HCT116 (cell line): ENCODE measurements around the gene MAL. TPM values are rescaled to one million over a fixed set of nuclear protein-coding genes. Genes with fewer than 3 reads are reported as not detected.

Source experiments
- ATAC-seq: fragments of 200-7000 bp; cut with Tn5 transposase; 2 replicates; pipeline ENCODE4 v1.9.1; 2020; ENCODE audit warnings: mild to moderate bottlenecking, moderate library complexity
- BruUV-seq: library from RNA; stranded (reverse); fragments of 400-500 nt; replicated peaks from 2 replicates; lab custom pipeline; 2021; lab: Mats Ljungman, UMichigan
- CTCF ChIA-PET: fragments of 300-600 bp; sonication (Branson Sonifier 250); formaldehyde crosslinking; loops from one replicate; lab custom pipeline; 2021; ENCODE audit warnings: antibody characterized with exemption; lab: Charles Lee
- POLR2A ChIA-PET: fragments of 300-600, 350-600 bp; sonication (Branson Sonifier 250); formaldehyde crosslinking; loops from one replicate; lab custom pipeline; 2021; ENCODE audit warnings: antibody characterized with exemption; lab: Charles Lee
- RAD21 ChIA-PET, 2 experiments: fragments of 300-600 bp; sonication (Branson Sonifier 250); formaldehyde crosslinking; loops; one replicate each; lab custom pipeline; 2023; ENCODE audit warnings: low total read pairs in 2 of 2; ENCODE audit not compliant: uncharacterized antibody in 2 of 2, unreplicated experiment in 2 of 2, low non-redundant PET in 1 of 2; lab: Charles Lee
- DNase-seq: peaks from one replicate; pipeline ENCODE4 v3.0.0-alpha.2; 2010; ENCODE audit warnings: low read depth, low spot score
- H2AFZ ChIP-seq: fragments of 200-600 bp; shearing (Covaris generic), sonication (generic); 2 replicates; pipeline ENCODE4 v1.6.1; 2017; ENCODE audit warnings: low read depth, mixed run types, mixed read lengths, antibody characterized with exemption, low read length; ENCODE audit not compliant: poor library complexity, severe bottlenecking
- H3K27ac ChIP-seq: 2 replicates; pipeline ENCODE4 v1.5.1; 2012; ENCODE audit warnings: low read depth, low read length
- H3K27me3 ChIP-seq: fragments of 200-600 bp; sonication (generic); 2 replicates; pipeline ENCODE4 v1.6.1; 2016; ENCODE audit warnings: mixed run types, low read length, mixed read lengths; ENCODE audit not compliant: insufficient read depth
- H3K36me3 ChIP-seq, 2 experiments: fragments of 200-500 bp in 1 of 2; fragments of 200-600 bp in 1 of 2; sonication (Bioruptor generic) in 1 of 2; sonication (generic) in 1 of 2; 2 replicates each; pipeline versions ENCODE4 v1.5.1 to v1.6.1; 2014 to 2016; ENCODE audit warnings: low read length in 2 of 2, inconsistent platforms in 1 of 2, mixed read lengths in 1 of 2, mixed run types in 1 of 2; ENCODE audit not compliant: insufficient read depth in 2 of 2, control insufficient read depth in 1 of 2
- H3K4me1 ChIP-seq, 2 experiments: fragments of 200-600 bp in 1 of 2; sonication (generic) in 1 of 2; 2 replicates each; pipeline versions ENCODE4 v1.5.1 to v1.6.1; 2012 to 2017; ENCODE audit warnings: low read length in 2 of 2, inconsistent platforms in 1 of 2, mild to moderate bottlenecking in 1 of 2, mixed read lengths in 1 of 2, mixed run types in 1 of 2, moderate library complexity in 1 of 2; ENCODE audit not compliant: insufficient read depth in 2 of 2, control insufficient read depth in 1 of 2
- H3K4me2 ChIP-seq: fragments of 200-600 bp; sonication (generic); 2 replicates; pipeline ENCODE4 v1.6.1; 2017; ENCODE audit warnings: mixed run types, low read length, mixed read lengths
- H3K4me3 ChIP-seq, 2 experiments: fragments of 200-600 bp in 1 of 2; sonication (generic) in 1 of 2; replicated peaks in 1 of 2; 2 replicates each; pipeline ENCODE4 v1.5.1; 2011 to 2016; ENCODE audit warnings: low read length in 2 of 2, control low read depth in 1 of 2, low read depth in 1 of 2, mild to moderate bottlenecking in 1 of 2, mixed read lengths in 1 of 2, mixed run types in 1 of 2
- H3K79me2 ChIP-seq: fragments of 200-600 bp; sonication (generic); 2 replicates; pipeline ENCODE4 v1.6.1; 2017; ENCODE audit warnings: mild to moderate bottlenecking, mixed run types, low read length, moderate library complexity, mixed read lengths; ENCODE audit not compliant: insufficient read depth
- H3K9ac ChIP-seq: fragments of 200-600 bp; sonication (generic); 2 replicates; pipeline ENCODE4 v1.6.1; 2016; ENCODE audit warnings: low read length, mixed read lengths
- H3K9me2 ChIP-seq: fragments of 200-600 bp; sonication (generic), shearing (Covaris generic); 2 replicates; pipeline ENCODE4 v1.6.1; 2017; ENCODE audit warnings: mixed run types, mild to moderate bottlenecking, moderate library complexity; ENCODE audit not compliant: insufficient read depth
- H3K9me3 ChIP-seq, 2 experiments: fragments of 200-500 bp in 1 of 2; fragments of 200-600 bp in 1 of 2; sonication (Bioruptor generic) in 1 of 2; sonication (generic) in 1 of 2; 2 replicates each; pipeline ENCODE4 v1.6.1; 2014 to 2017; ENCODE audit warnings: low read length in 2 of 2, mixed read lengths in 2 of 2, inconsistent platforms in 1 of 2, low read depth in 1 of 2, mild to moderate bottlenecking in 1 of 2, mixed run types in 1 of 2, moderate library complexity in 1 of 2; ENCODE audit not compliant: control insufficient read depth in 1 of 2, insufficient read depth in 1 of 2
- H4K20me1 ChIP-seq: fragments of 200-600 bp; sonication (generic), shearing (Covaris generic); 2 replicates; pipeline ENCODE4 v1.6.1; 2017; ENCODE audit warnings: mixed run types, mild to moderate bottlenecking, moderate library complexity; ENCODE audit not compliant: insufficient read depth
- CEBPB ChIP-seq: IDR thresholded peaks from 2 replicates; pipeline ENCODE4 v1.6.1; 2012; ENCODE audit warnings: low read depth
- EGR1 ChIP-seq: IDR thresholded peaks from 2 replicates; pipeline ENCODE4 v1.6.1; 2012; ENCODE audit warnings: low read depth
- ELF1 ChIP-seq: IDR thresholded peaks from 2 replicates; pipeline ENCODE4 v1.6.1; 2012; ENCODE audit warnings: low read depth, borderline replicate concordance
- EZH2 ChIP-seq: fragments of 200-600 bp; sonication (generic); IDR thresholded peaks from 2 replicates; pipeline ENCODE4 v1.6.1; 2017; ENCODE audit warnings: antibody characterized with exemption, mixed run types
- FOSL1 ChIP-seq: IDR thresholded peaks from 2 replicates; pipeline ENCODE4 v1.6.1; 2012; ENCODE audit warnings: low read depth
- JUND ChIP-seq: IDR thresholded peaks from 2 replicates; pipeline ENCODE4 v1.6.1; 2012
- POLR2A ChIP-seq: IDR thresholded peaks from 2 replicates; pipeline ENCODE4 v1.7.0; 2011; ENCODE audit warnings: borderline replicate concordance; ENCODE audit not compliant: insufficient read depth, insufficient read length; ENCODE audit errors: extremely low read depth
- POLR2AphosphoS5 ChIP-seq: IDR thresholded peaks from 2 replicates; pipeline ENCODE4 v1.6.1; 2011; ENCODE audit warnings: mild to moderate bottlenecking, low read depth, low read length, moderate library complexity
- SIN3A ChIP-seq: IDR thresholded peaks from 2 replicates; pipeline ENCODE4 v1.6.1; 2012; ENCODE audit warnings: low read depth
- TCF7L2 ChIP-seq: IDR thresholded peaks from 2 replicates; pipeline ENCODE4 v1.7.0; 2011; ENCODE audit warnings: borderline replicate concordance, inconsistent platforms; ENCODE audit not compliant: insufficient read depth, insufficient read length; ENCODE audit errors: extremely low read depth
- YY1 ChIP-seq: IDR thresholded peaks from 2 replicates; pipeline ENCODE4 v1.6.1; 2011; ENCODE audit warnings: low read length, low read depth, moderate library complexity, mild to moderate bottlenecking; ENCODE audit not compliant: insufficient replicate concordance; ENCODE audit errors: extremely low read depth
- ZBTB33 ChIP-seq: IDR thresholded peaks from 2 replicates; pipeline ENCODE4 v1.6.1; 2011; ENCODE audit warnings: mild to moderate bottlenecking, low read length, moderate library complexity; ENCODE audit not compliant: insufficient replicate concordance; ENCODE audit errors: extremely low read depth
- intact Hi-C: fragments of 100-400 bp; cut with micrococcal nuclease; formaldehyde crosslinking; loops from 2 replicates; pipeline ENCODE4 v1.10.0; 2022
- total RNA-seq: library from RNA; stranded (reverse); gene quantifications from one replicate; pipeline ENCODE4 v1.2.1, GENCODE V29; 2021; ENCODE audit not compliant: unreplicated experiment
- TF ChIP-seq, protein P1 (sequence below): IDR thresholded peaks from 2 replicates; pipeline ENCODE4 v1.6.1; 2012
- TF ChIP-seq, protein P2 (sequence below): IDR thresholded peaks from 2 replicates; pipeline ENCODE4 v1.6.1; 2012

The MAL gene
- total RNA-seq, 1 experiment from 2014 or later, result not detected

GRCh38 chr2:95061119-95061512 is 35.6 kb downstream of the MAL start:
- POLR2A ChIA-PET, result no interaction called here
- CTCF ChIA-PET, result interaction anchor here (1.0 kb wide), 1 partner anchor 16 kb away, joined by 3 read pairs; no protein-coding TSS in a partner anchor
- no TSS peak for BruUV-seq

More at GRCh38 chr2:95061119-95061512, 35.6 kb downstream of the MAL start:
- Histone ChIP-seq H3K36me3 (no peaks in the 10 kb centered on the region), H3K79me2 (no peaks in the 10 kb centered on the region), H3K4me1 (no peaks in the 10 kb centered on the region), H3K4me3 (no peak overlapping the region), H2AFZ (no peak overlapping the region), H3K9me3 (no peaks in the 10 kb centered on the region), H3K4me2 (no peak overlapping the region), H3K27ac (no peak overlapping the region), H3K27me3 (no peaks in the 10 kb centered on the region), H3K9ac (no peak overlapping the region), H3K9me2 (no peaks in the 10 kb centered on the region), H4K20me1 (no peaks in the 10 kb centered on the region)
- TF ChIP-seq EZH2 (no peak), TCF7L2 (no peak), SIN3A (no peak), CEBPB (no peak), JUND (no peak), POLR2AphosphoS5 (no peak), POLR2A (no peak), ELF1 (no peak), ZBTB33 (no peak), FOSL1 (no peak), EGR1 (no peak), YY1 (no peak)
- TF ChIP-seq, protein P1, sequence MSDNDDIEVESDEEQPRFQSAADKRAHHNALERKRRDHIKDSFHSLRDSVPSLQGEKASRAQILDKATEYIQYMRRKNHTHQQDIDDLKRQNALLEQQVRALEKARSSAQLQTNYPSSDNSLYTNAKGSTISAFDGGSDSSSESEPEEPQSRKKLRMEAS, result no peak
- TF ChIP-seq, protein P2, sequence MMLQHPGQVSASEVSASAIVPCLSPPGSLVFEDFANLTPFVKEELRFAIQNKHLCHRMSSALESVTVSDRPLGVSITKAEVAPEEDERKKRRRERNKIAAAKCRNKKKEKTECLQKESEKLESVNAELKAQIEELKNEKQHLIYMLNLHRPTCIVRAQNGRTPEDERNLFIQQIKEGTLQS, result no peak
- DNase-seq, result no peak
- intact Hi-C loops, result no loop called here
- ATAC-seq, result no peak
- RAD21 ChIA-PET, result no interaction called here
